ENCODE data around the gene MYZAP.

MYZAP gene

GRCh38 chr15:57562196-57562769 is 29.4 kb upstream of the MYZAP start:
- DNase-seq (ENCODE audit: low spot score): no peak

GRCh38 chr15:57563416-57563815 is 28.3 kb upstream of the MYZAP start:
- no peak for DNase-seq (ENCODE audit: low spot score)

GRCh38 chr15:57565311-57565710 is 26.4 kb upstream of the MYZAP start:
- DNase-seq (ENCODE audit: low spot score): no peak

GRCh38 chr15:57566834-57567233 is 24.9 kb upstream of the MYZAP start:
- DNase-seq (ENCODE audit: low spot score): no peak

GRCh38 chr15:57567891-57568290 is 23.8 kb upstream of the MYZAP start:
- DNase-seq (ENCODE audit: low spot score): no peak

GRCh38 chr15:57568299-57568698 is 23.4 kb upstream of the MYZAP start:
- no peak for DNase-seq (ENCODE audit: low spot score)

GRCh38 chr15:57570340-57570739 is 21.4 kb upstream of the MYZAP start:
- no peak for DNase-seq (ENCODE audit: low spot score)

GRCh38 chr15:57570994-57571393 is 20.7 kb upstream of the MYZAP start:
- DNase-seq (ENCODE audit: low spot score): no peak

- DNase-seq (ENCODE audit: low spot score): no peak
Measured at GRCh38 chr15:57571725-57572124, 20.0 kb upstream of the MYZAP start.

GRCh38 chr15:57572468-57572867 is 19.2 kb upstream of the MYZAP start:
- no peak for DNase-seq (ENCODE audit: low spot score)

- no peak for DNase-seq (ENCODE audit: low spot score)
Measured at GRCh38 chr15:57573151-57573550, 18.6 kb upstream of the MYZAP start.

- DNase-seq (ENCODE audit: low spot score): no peak
Measured at GRCh38 chr15:57575363-57575762, 16.3 kb upstream of the MYZAP start.

- no peak for DNase-seq (ENCODE audit: low spot score)
Measured at GRCh38 chr15:57578288-57578900, 13.3 kb upstream of the MYZAP start.

GRCh38 chr15:57580428-57580827 is 11.3 kb upstream of the MYZAP start:
- no peak for DNase-seq (ENCODE audit: low spot score)

- DNase-seq (ENCODE audit: low spot score): peak; percentile 68
Measured at GRCh38 chr15:57580866-57581265, 10.8 kb upstream of the MYZAP start.

GRCh38 chr15:57582090-57582489 is 9.6 kb upstream of the MYZAP start:
- DNase-seq (ENCODE audit: low spot score): no peak

GRCh38 chr15:57583282-57583681 is 8.4 kb upstream of the MYZAP start:
- no peak for DNase-seq (ENCODE audit: low spot score)

- no peak for DNase-seq (ENCODE audit: low spot score)
Measured at GRCh38 chr15:57583720-57584119, 8.0 kb upstream of the MYZAP start.

GRCh38 chr15:57586661-57587424 is 4.9 kb upstream of the MYZAP start:
- no peak for DNase-seq (ENCODE audit: low spot score)

- no peak for DNase-seq (ENCODE audit: low spot score)
Measured at GRCh38 chr15:57589281-57589680, 2.4 kb upstream of the MYZAP start.

GRCh38 chr15:57589754-57590153 is 1.9 kb upstream of the MYZAP start:
- DNase-seq (ENCODE audit: low spot score): no peak

- DNase-seq (ENCODE audit: low spot score): no peak
Measured at GRCh38 chr15:57591237-57591821, 375 bp upstream of the MYZAP start.

GRCh38 chr15:57592426-57592825 is 722 bp downstream of the MYZAP start:
- DNase-seq (ENCODE audit: low spot score): no peak

Measured in HuH-7 (cell line).